Body of pancreas (tissue), 4 donors: Measurements from ENCODE around the gene TRIM61.

Experiments used
- POLR2A ChIP-seq, 3 donors: fragments of 450-650 bp; IDR thresholded peaks; one replicate each; pipeline ENCODE4 v1.6.1; 2016; ENCODE audit warnings: antibody characterized with exemption in 3 of 3, mild to moderate bottlenecking in 2 of 3
- TF ChIP-seq, protein P1 (sequence below), 7 experiments: fragments of 450-650 bp in 4 of 7; fragments of 200-600 bp in 3 of 7; sonication (generic) in 3 of 7; IDR thresholded peaks; one replicate each; pipeline ENCODE4 v1.5.1; 2016 to 2019; ENCODE audit warnings: antibody characterized with exemption in 7 of 7

DNA sequence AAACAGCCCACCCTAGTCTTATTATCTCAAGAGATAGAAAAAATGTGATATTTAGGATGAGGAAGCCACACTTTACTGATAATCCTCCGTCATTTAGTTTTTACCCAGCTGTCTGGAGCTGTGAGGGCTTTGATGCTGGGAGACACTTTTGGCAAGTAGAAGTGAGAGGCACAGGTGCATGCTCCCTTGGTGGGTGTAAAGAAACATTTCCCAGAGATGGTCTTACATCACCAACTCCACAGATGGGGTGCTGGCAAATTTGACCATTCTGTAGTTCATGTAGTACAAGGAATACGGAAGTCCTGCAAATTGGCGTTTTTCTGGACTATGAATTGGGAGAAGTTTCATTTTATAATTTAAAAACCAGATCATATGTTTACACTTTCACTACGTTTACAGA, 28.5 kb downstream of the TRIM61 start:
- TF ChIP-seq, protein P1, sequence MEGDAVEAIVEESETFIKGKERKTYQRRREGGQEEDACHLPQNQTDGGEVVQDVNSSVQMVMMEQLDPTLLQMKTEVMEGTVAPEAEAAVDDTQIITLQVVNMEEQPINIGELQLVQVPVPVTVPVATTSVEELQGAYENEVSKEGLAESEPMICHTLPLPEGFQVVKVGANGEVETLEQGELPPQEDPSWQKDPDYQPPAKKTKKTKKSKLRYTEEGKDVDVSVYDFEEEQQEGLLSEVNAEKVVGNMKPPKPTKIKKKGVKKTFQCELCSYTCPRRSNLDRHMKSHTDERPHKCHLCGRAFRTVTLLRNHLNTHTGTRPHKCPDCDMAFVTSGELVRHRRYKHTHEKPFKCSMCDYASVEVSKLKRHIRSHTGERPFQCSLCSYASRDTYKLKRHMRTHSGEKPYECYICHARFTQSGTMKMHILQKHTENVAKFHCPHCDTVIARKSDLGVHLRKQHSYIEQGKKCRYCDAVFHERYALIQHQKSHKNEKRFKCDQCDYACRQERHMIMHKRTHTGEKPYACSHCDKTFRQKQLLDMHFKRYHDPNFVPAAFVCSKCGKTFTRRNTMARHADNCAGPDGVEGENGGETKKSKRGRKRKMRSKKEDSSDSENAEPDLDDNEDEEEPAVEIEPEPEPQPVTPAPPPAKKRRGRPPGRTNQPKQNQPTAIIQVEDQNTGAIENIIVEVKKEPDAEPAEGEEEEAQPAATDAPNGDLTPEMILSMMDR (IDR thresholded peaks at IDR 0.05): no peak
- no peak for TF ChIP-seq POLR2A (IDR thresholded peaks at IDR 0.05)
